RWPE2 (cell line): Measurements from ENCODE around the gene PRIMA1.

ENCODE experiments used
- ATAC-seq: fragments of 200-7000 bp; cut with Tn5 transposase; 3 replicates; pipeline ENCODE4 v1.9.1; 2021; ENCODE audit warnings: low read depth
- DNase-seq: peaks from one replicate; pipeline ENCODE4 v3.0.0-alpha.2; 2020; ENCODE audit warnings: low spot score
- H3K27ac ChIP-seq: fragments of 450-650 bp; 2 replicates; pipeline ENCODE4 v1.5.1; 2017; ENCODE audit warnings: mild to moderate bottlenecking; ENCODE audit not compliant: poor library complexity, severe bottlenecking
- H3K27me3 ChIP-seq: fragments of 250-450 bp; sonication (Bioruptor Pico); 2 replicates; pipeline ENCODE4 v1.5.1; 2021; ENCODE audit warnings: mild to moderate bottlenecking, moderate library complexity; ENCODE audit not compliant: insufficient read depth, poor library complexity, severe bottlenecking
- H3K36me3 ChIP-seq: fragments of 250-450 bp; sonication (Bioruptor Pico); 2 replicates; pipeline ENCODE4 v1.5.1; 2020; ENCODE audit warnings: low read depth, mild to moderate bottlenecking, moderate library complexity
- H3K4me1 ChIP-seq: fragments of 250-450 bp; sonication (Bioruptor Pico); 2 replicates; pipeline ENCODE4 v1.5.1; 2021; ENCODE audit warnings: mild to moderate bottlenecking, moderate library complexity; ENCODE audit not compliant: insufficient read depth, poor library complexity, severe bottlenecking
- H3K4me3 ChIP-seq: fragments of 250-450 bp; sonication (Bioruptor Pico); 2 replicates; pipeline ENCODE4 v1.5.1; 2021; ENCODE audit warnings: mild to moderate bottlenecking, moderate library complexity; ENCODE audit not compliant: severe bottlenecking
- H3K9me3 ChIP-seq: fragments of 250-450 bp; sonication (Bioruptor Pico); 2 replicates; pipeline ENCODE4 v1.5.1; 2021; ENCODE audit warnings: mild to moderate bottlenecking, moderate library complexity; ENCODE audit not compliant: severe bottlenecking
- CTCF ChIP-seq: fragments of 450-650 bp; IDR thresholded peaks from one replicate; pipeline ENCODE4 v1.5.1; 2017; ENCODE audit warnings: mild to moderate bottlenecking, moderate library complexity; ENCODE audit not compliant: poor library complexity, severe bottlenecking

The PRIMA1 gene

GRCh38 chr14:93804654-93805053, 16.4 kb upstream of the PRIMA1 start:
- Histone ChIP-seq H3K4me1 (no peaks in the 10 kb centered on the region), H3K9me3 (no peaks in the 10 kb centered on the region), H3K27me3 (no peaks in the 10 kb centered on the region), H3K27ac (no peak overlapping the region), H3K36me3 (no peaks in the 10 kb centered on the region), H3K4me3 (no peak overlapping the region)
- ATAC-seq (no peak), DNase-seq (no peak)
- no peak for TF ChIP-seq CTCF

- no peak for TF ChIP-seq CTCF
- no peak for ATAC-seq
These were observed 15.4 kb upstream of the PRIMA1 start for GRCh38 chr14:93803408-93804318.

GRCh38 chr14:93799989-93800921, 12.0 kb upstream of the PRIMA1 start:
- no peak for DNase-seq

More at GRCh38 chr14:93803408-93804318, 15.4 kb upstream of the PRIMA1 start:
- H3K27ac ChIP-seq: no peak overlapping the region
- no peak overlapping the region for H3K4me3 ChIP-seq
- H3K4me1 ChIP-seq: no peaks in the 10 kb centered on the region
- no peaks in the 10 kb centered on the region for H3K9me3 ChIP-seq
- no peaks in the 10 kb centered on the region for H3K36me3 ChIP-seq
- no peak for DNase-seq
- no peaks in the 10 kb centered on the region for H3K27me3 ChIP-seq

GRCh38 chr14:93799617-93799988, 11.3 kb upstream of the PRIMA1 start:
- ATAC-seq (no peak), DNase-seq (no peak)
- no peaks in the 10 kb centered on the region for H3K4me1 ChIP-seq
- no peaks in the 10 kb centered on the region for H3K9me3 ChIP-seq
- H3K27me3 ChIP-seq: no peaks in the 10 kb centered on the region
- H3K4me3 ChIP-seq: no peak overlapping the region
- H3K27ac ChIP-seq: no peak overlapping the region
- no peak for TF ChIP-seq CTCF
- no peaks in the 10 kb centered on the region for H3K36me3 ChIP-seq

More at GRCh38 chr14:93799989-93800921, 12.0 kb upstream of the PRIMA1 start:
- ATAC-seq: peak; percentile 73
- Histone ChIP-seq H3K9me3 (no peaks in the 10 kb centered on the region), H3K27me3 (no peaks in the 10 kb centered on the region), H3K4me1 (no peaks in the 10 kb centered on the region), H3K27ac (no peak overlapping the region), H3K36me3 (no peaks in the 10 kb centered on the region), H3K4me3 (no peak overlapping the region)
- TF ChIP-seq CTCF: no peak
